ENCODE data around the gene SLC41A2.

- TF ChIP-seq EZH2 (IDR thresholded peaks at IDR 0.05), result no peak
- TF ChIP-seq, protein P1, sequence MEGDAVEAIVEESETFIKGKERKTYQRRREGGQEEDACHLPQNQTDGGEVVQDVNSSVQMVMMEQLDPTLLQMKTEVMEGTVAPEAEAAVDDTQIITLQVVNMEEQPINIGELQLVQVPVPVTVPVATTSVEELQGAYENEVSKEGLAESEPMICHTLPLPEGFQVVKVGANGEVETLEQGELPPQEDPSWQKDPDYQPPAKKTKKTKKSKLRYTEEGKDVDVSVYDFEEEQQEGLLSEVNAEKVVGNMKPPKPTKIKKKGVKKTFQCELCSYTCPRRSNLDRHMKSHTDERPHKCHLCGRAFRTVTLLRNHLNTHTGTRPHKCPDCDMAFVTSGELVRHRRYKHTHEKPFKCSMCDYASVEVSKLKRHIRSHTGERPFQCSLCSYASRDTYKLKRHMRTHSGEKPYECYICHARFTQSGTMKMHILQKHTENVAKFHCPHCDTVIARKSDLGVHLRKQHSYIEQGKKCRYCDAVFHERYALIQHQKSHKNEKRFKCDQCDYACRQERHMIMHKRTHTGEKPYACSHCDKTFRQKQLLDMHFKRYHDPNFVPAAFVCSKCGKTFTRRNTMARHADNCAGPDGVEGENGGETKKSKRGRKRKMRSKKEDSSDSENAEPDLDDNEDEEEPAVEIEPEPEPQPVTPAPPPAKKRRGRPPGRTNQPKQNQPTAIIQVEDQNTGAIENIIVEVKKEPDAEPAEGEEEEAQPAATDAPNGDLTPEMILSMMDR (IDR thresholded peaks at IDR 0.05), result no peak
- no peak for TF ChIP-seq EZH2phosphoT487 (IDR thresholded peaks at IDR 0.05)
Measured at GRCh38 chr12:104933778-104934177, 24.3 kb downstream of the SLC41A2 start.

Data from neural progenitor cell (in vitro differentiated cells).